ENCODE measurements around the gene JAML.

JAML gene

GRCh38 chr11:118223992-118224391 lies 819 bp downstream of the JAML start:
- TF ChIP-seq, protein P1, sequence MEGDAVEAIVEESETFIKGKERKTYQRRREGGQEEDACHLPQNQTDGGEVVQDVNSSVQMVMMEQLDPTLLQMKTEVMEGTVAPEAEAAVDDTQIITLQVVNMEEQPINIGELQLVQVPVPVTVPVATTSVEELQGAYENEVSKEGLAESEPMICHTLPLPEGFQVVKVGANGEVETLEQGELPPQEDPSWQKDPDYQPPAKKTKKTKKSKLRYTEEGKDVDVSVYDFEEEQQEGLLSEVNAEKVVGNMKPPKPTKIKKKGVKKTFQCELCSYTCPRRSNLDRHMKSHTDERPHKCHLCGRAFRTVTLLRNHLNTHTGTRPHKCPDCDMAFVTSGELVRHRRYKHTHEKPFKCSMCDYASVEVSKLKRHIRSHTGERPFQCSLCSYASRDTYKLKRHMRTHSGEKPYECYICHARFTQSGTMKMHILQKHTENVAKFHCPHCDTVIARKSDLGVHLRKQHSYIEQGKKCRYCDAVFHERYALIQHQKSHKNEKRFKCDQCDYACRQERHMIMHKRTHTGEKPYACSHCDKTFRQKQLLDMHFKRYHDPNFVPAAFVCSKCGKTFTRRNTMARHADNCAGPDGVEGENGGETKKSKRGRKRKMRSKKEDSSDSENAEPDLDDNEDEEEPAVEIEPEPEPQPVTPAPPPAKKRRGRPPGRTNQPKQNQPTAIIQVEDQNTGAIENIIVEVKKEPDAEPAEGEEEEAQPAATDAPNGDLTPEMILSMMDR (IDR thresholded peaks at IDR 0.05; ENCODE audit: low read depth, low read length): no peak
- H3K4me3 ChIP-seq (ENCODE audit: low read depth, low read length): no peak overlapping the region

DNA sequence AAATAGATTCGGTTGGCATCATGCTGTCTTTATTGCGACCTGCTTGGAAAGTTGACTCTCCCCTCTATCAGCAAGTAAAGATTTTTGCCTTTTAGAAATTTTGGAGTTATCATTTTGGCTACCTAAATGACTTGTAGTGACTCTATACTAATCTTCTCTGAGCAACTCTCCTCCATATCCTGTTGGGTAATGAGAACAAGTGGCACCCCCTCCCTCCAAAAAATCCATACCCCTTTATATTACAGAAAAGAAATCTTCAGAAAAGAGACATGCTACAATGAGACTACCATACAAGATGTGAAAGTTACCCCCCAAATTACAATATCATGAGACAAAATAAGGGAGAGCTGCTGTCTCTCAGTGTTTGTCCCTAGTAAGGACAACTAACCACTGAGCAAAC lies 1.2 kb downstream of the JAML start:
- TF ChIP-seq, protein P1 (IDR thresholded peaks at IDR 0.05; ENCODE audit: low read depth, low read length): no peak
- no peak overlapping the region for H3K4me3 ChIP-seq (ENCODE audit: low read depth, low read length)

DNA sequence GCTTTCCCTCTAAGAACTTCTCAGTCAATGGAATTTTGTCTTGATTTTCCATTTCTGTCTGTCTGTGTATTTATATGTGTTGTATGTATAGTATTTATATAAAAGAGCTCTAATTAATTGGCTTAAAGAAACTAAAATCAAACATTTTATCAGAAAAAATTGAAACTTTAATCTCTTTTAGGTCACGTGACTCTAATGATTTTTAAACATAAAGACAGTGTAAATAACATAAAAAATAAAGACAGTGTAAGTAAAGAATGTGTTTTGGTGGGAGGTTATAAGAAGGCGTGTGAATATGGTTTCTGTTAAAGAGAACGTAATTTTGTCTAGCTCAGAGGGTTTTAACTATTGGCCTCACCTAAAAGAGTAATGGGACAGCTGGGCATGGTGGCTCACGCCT lies 2.4 kb downstream of the JAML start:
- no peak overlapping the region for H3K4me3 ChIP-seq (ENCODE audit: low read depth, low read length)
- TF ChIP-seq, protein P1 (IDR thresholded peaks at IDR 0.05; ENCODE audit: low read depth, low read length): no peak

GRCh38 chr11:118221419-118221818 lies 3.4 kb downstream of the JAML start:
- TF ChIP-seq, protein P1 (IDR thresholded peaks at IDR 0.05; ENCODE audit: low read depth, low read length): no peak
- H3K4me3 ChIP-seq (ENCODE audit: low read depth, low read length): no peak overlapping the region

- TF ChIP-seq, protein P1 (IDR thresholded peaks at IDR 0.05; ENCODE audit: low read depth, low read length): no peak
- H3K4me3 ChIP-seq (ENCODE audit: low read depth, low read length): no peak overlapping the region
Measured at GRCh38 chr11:118219732-118220131, 5.1 kb downstream of the JAML start.

- H3K4me3 ChIP-seq (ENCODE audit: low read depth, low read length): no peak overlapping the region
- TF ChIP-seq, protein P1 (IDR thresholded peaks at IDR 0.05; ENCODE audit: low read depth, low read length): no peak
Measured at GRCh38 chr11:118219244-118219643, 5.6 kb downstream of the JAML start.

GRCh38 chr11:118217575-118217974 lies 7.2 kb downstream of the JAML start:
- no peak overlapping the region for H3K4me3 ChIP-seq (ENCODE audit: low read depth, low read length)
- TF ChIP-seq, protein P1 (IDR thresholded peaks at IDR 0.05; ENCODE audit: low read depth, low read length): no peak
